ENCODE results near the gene EPS15. TPM values are rescaled to one million over a fixed set of nuclear protein-coding genes. Genes with fewer than 3 reads are reported as not detected.
"Not testable (repeated sequence)": the region's sequence is repeated elsewhere in the genome, so short reads cannot be mapped to it uniquely, and the experiment has no call there.

The EPS15 gene
- total and polyA plus RNA-seq, 2 donors (not counting 1 experiment from before 2014, with no cell fraction given): 40.3 to 151 TPM

DNA sequence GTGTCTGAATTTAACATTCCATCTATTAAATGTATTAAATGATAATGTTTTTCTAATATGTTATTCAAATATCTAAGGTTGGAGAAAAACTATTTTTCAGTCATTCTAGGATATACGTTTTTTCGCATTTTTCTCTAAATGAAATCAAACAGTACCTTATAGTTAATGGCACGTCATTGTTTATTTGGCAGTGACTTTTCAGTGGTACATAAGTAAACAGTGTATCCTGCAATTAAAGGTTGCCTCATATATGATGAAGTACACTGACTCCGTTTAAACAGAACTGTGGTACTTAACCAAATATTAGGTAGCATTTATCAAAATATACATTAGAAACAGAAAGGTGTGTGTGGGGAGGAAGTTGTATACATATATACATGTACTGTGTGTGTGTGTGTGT is 79.2 kb downstream of the EPS15 start:
- H3K27me3 Mint-ChIP-seq: no peaks in the 10 kb centered on the region
- ChIA-PET CTCF (no interaction called here), POLR2A (no interaction called here)
- peaks cover 3% of the 10 kb centered on the region for H3K4me1 Mint-ChIP-seq
- no peak for DNase-seq
- H3K4me1 ChIP-seq (ENCODE audit: control insufficient read depth in 2 of 2, insufficient read depth in 2 of 2, low read length in 2 of 2): no peaks in the 10 kb centered on the region
- no peak overlapping the region for H3K4me2 ChIP-seq (replicated peaks; ENCODE audit: low read depth, low read length, poor library complexity, severe bottlenecking)
- TF ChIP-seq, protein P1, sequence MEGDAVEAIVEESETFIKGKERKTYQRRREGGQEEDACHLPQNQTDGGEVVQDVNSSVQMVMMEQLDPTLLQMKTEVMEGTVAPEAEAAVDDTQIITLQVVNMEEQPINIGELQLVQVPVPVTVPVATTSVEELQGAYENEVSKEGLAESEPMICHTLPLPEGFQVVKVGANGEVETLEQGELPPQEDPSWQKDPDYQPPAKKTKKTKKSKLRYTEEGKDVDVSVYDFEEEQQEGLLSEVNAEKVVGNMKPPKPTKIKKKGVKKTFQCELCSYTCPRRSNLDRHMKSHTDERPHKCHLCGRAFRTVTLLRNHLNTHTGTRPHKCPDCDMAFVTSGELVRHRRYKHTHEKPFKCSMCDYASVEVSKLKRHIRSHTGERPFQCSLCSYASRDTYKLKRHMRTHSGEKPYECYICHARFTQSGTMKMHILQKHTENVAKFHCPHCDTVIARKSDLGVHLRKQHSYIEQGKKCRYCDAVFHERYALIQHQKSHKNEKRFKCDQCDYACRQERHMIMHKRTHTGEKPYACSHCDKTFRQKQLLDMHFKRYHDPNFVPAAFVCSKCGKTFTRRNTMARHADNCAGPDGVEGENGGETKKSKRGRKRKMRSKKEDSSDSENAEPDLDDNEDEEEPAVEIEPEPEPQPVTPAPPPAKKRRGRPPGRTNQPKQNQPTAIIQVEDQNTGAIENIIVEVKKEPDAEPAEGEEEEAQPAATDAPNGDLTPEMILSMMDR (IDR thresholded peaks at IDR 0.05): no peak
- no peak for TF ChIP-seq EZH2 (IDR thresholded peaks at IDR 0.05; ENCODE audit: borderline replicate concordance, insufficient read depth, low read depth, low read length, poor library complexity, severe bottlenecking)
- no peak overlapping the region for H3K9ac ChIP-seq (ENCODE audit: low read length)
- no peaks in the 10 kb centered on the region for H3K79me2 ChIP-seq (ENCODE audit: control insufficient read depth, insufficient read depth, low read length)
- H3K4me3 Mint-ChIP-seq: no peak overlapping the region
- no peaks in the 10 kb centered on the region for H3K27me3 ChIP-seq (replicated peaks in 1 of 4; ENCODE audit: control extremely low read depth in 1 of 4, control insufficient read depth in 3 of 4, insufficient read depth in 4 of 4, low read length in 3 of 4)
- peaks cover 3% of the 10 kb centered on the region for H4K20me1 ChIP-seq (ENCODE audit: control insufficient read depth, insufficient read depth, low read length, poor library complexity, severe bottlenecking)
- no peak overlapping the region for H3K27ac ChIP-seq (ENCODE audit: low read length in 2 of 2)
- WGBS (ENCODE audit: insufficient coverage): no CpG with 5 or more reads among the region's 4 CpGs
- no peaks in the 10 kb centered on the region for H3K9me3 Mint-ChIP-seq (ENCODE audit: insufficient read depth)
- no peak overlapping the region for H2AFZ ChIP-seq (ENCODE audit: insufficient read depth, low read depth, low read length, poor library complexity, severe bottlenecking)
- H3K4me3 ChIP-seq (ENCODE audit: control extremely low read depth in 1 of 5, extremely low read depth in 1 of 5, insufficient read depth in 1 of 5, low read depth in 2 of 5, low read length in 4 of 5): no peak overlapping the region
- ATAC-seq (ENCODE audit: low read depth): no peak
- intact Hi-C loops (cut with micrococcal nuclease): no loop called here
- peaks cover 18 to 63% of the 10 kb centered on the region in 2 experiments for H3K36me3 ChIP-seq (replicated peaks in 1 of 2; ENCODE audit: control extremely low read depth in 1 of 2, control insufficient read depth in 1 of 2, extremely low read depth in 1 of 2, insufficient read depth in 2 of 2, low read length in 1 of 2)
- no peaks in the 10 kb centered on the region for H3K9me3 ChIP-seq (ENCODE audit: control extremely low read depth in 1 of 3, control insufficient read depth in 2 of 3, insufficient read depth in 1 of 3, low read length in 2 of 3)
- no peak overlapping the region for H3K27ac Mint-ChIP-seq

DNA sequence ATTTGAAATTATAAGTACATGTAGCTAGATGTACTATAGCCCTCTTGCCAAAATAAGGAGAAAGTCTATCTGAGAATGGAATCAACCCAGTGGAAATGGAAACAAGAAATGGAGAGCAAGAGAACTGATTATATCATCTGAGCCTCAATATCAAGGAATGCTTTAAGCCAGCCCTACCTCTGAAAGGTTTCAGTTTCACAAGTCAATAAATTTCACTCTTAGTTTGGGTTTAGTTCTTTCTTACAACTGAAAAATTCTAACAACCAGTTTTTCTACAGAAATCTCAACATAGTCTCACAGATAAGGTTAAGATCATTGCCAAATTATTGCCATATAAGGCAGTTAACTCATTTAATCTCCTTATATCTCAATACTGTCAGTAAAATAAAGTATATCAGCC is 80.0 kb downstream of the EPS15 start:
- TF ChIP-seq, protein P1 (IDR thresholded peaks at IDR 0.05): no peak
- TF ChIP-seq EZH2 (IDR thresholded peaks at IDR 0.05; ENCODE audit: borderline replicate concordance, insufficient read depth, low read depth, low read length, poor library complexity, severe bottlenecking): no peak
- peaks cover 8% of the 10 kb centered on the region for H3K4me1 Mint-ChIP-seq
- Histone ChIP-seq H3K27me3 (replicated peaks in 1 of 4; ENCODE audit: control extremely low read depth in 1 of 4, control insufficient read depth in 3 of 4, insufficient read depth in 4 of 4, low read length in 3 of 4) (no peaks in the 10 kb centered on the region), H3K4me3 (ENCODE audit: control extremely low read depth in 1 of 5, extremely low read depth in 1 of 5, insufficient read depth in 1 of 5, low read depth in 2 of 5, low read length in 4 of 5) (no peak overlapping the region), H3K27ac (ENCODE audit: low read length in 2 of 2) (no peak overlapping the region), H3K79me2 (ENCODE audit: control insufficient read depth, insufficient read depth, low read length) (no peaks in the 10 kb centered on the region), H3K36me3 (replicated peaks in 1 of 2; ENCODE audit: control extremely low read depth in 1 of 2, control insufficient read depth in 1 of 2, extremely low read depth in 1 of 2, insufficient read depth in 2 of 2, low read length in 1 of 2) (peaks cover 16 to 60% of the 10 kb centered on the region in 2 experiments), H3K4me2 (replicated peaks; ENCODE audit: low read depth, low read length, poor library complexity, severe bottlenecking) (no peak overlapping the region), H3K4me1 (ENCODE audit: control insufficient read depth in 2 of 2, insufficient read depth in 2 of 2, low read length in 2 of 2) (peaks cover 3 to 4% of the 10 kb centered on the region in 2 donors), H3K9ac (ENCODE audit: low read length) (no peak overlapping the region), H3K9me3 (ENCODE audit: control extremely low read depth in 1 of 3, control insufficient read depth in 2 of 3, insufficient read depth in 1 of 3, low read length in 2 of 3) (no peaks in the 10 kb centered on the region), H4K20me1 (ENCODE audit: control insufficient read depth, insufficient read depth, low read length, poor library complexity, severe bottlenecking) (peaks cover 3% of the 10 kb centered on the region), H2AFZ (ENCODE audit: insufficient read depth, low read depth, low read length, poor library complexity, severe bottlenecking) (no peak overlapping the region)
- ChIA-PET CTCF (no interaction called here), POLR2A (no interaction called here)
- ATAC-seq (ENCODE audit: low read depth) (no peak), DNase-seq (no peak)
- no peaks in the 10 kb centered on the region for H3K27me3 Mint-ChIP-seq
- no peak overlapping the region for H3K4me3 Mint-ChIP-seq
- intact Hi-C loops (cut with micrococcal nuclease): no loop called here
- no peak overlapping the region for H3K27ac Mint-ChIP-seq
- H3K9me3 Mint-ChIP-seq (ENCODE audit: insufficient read depth): no peaks in the 10 kb centered on the region

DNA sequence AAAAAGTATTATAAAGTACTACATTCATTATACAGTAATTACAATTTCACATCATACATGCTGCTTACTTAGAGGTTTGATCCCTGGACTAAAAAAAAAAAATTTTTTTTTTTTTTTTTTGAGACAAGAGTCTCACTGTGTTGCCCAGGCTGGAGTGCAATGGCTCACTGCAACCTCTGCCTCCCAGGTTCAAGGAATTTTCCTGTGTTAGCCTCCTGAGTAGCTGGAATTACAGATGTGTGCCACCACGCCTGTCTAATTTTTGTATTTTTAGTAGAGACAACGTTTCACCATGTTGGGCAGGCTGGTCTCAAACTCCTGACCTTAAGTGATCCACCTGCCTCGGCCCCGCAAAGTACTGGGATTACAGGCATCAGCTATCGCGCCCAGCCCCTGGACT is 81.7 kb downstream of the EPS15 start:
- H3K27me3 ChIP-seq (replicated peaks in 1 of 4; ENCODE audit: control extremely low read depth in 1 of 4, control insufficient read depth in 3 of 4, insufficient read depth in 4 of 4, low read length in 3 of 4); intact Hi-C loops (cut with micrococcal nuclease); H3K4me3 ChIP-seq (ENCODE audit: control extremely low read depth in 1 of 5, extremely low read depth in 1 of 5, insufficient read depth in 1 of 5, low read depth in 2 of 5, low read length in 4 of 5); H3K27ac ChIP-seq (ENCODE audit: low read length in 2 of 2); H3K9me3 ChIP-seq (ENCODE audit: control extremely low read depth in 1 of 3, control insufficient read depth in 2 of 3, insufficient read depth in 1 of 3, low read length in 2 of 3); CTCF ChIA-PET; H2AFZ ChIP-seq (ENCODE audit: insufficient read depth, low read depth, low read length, poor library complexity, severe bottlenecking); H3K27me3 Mint-ChIP-seq; H3K9ac ChIP-seq (ENCODE audit: low read length); H3K27ac Mint-ChIP-seq; H3K4me2 ChIP-seq (replicated peaks; ENCODE audit: low read depth, low read length, poor library complexity, severe bottlenecking); H4K20me1 ChIP-seq (ENCODE audit: control insufficient read depth, insufficient read depth, low read length, poor library complexity, severe bottlenecking); H3K79me2 ChIP-seq (ENCODE audit: control insufficient read depth, insufficient read depth, low read length); H3K4me3 Mint-ChIP-seq; H3K9me3 Mint-ChIP-seq (ENCODE audit: insufficient read depth); DNase-seq; POLR2A ChIA-PET; ATAC-seq (ENCODE audit: low read depth): not testable (repeated sequence)
- 100% methylated on average over 2 of the region's 6 CpGs for WGBS (ENCODE audit: insufficient coverage)
- H3K4me1 Mint-ChIP-seq: peaks cover 18% of the 10 kb centered on the region
- Histone ChIP-seq H3K36me3 (replicated peaks in 1 of 2; ENCODE audit: control extremely low read depth in 1 of 2, control insufficient read depth in 1 of 2, extremely low read depth in 1 of 2, insufficient read depth in 2 of 2, low read length in 1 of 2) (peaks cover 15 to 66% of the 10 kb centered on the region in 2 experiments), H3K4me1 (ENCODE audit: control insufficient read depth in 2 of 2, insufficient read depth in 2 of 2, low read length in 2 of 2) (peaks cover 11 to 12% of the 10 kb centered on the region in 2 donors)

All from B cell (primary cell).